AG04449 (cell line): ENCODE results near the gene ZNF142.

Experiments
- CTCF ChIA-PET: fragments of 350-600 bp; formaldehyde crosslinking; extraction: SDS; loops from one replicate; lab custom pipeline; 2021; ENCODE audit warnings: antibody characterized with exemption; lab: Yijun Ruan, JAX
- POLR2A ChIA-PET: fragments of 400-600, 350-600 bp; formaldehyde crosslinking; extraction: SDS; loops from one replicate; lab custom pipeline; 2020; ENCODE audit warnings: antibody characterized with exemption, inconsistent platforms; lab: Yijun Ruan, JAX
- DNase-seq: peaks from one replicate; pipeline ENCODE4 v3.0.0-alpha.2; 2010; ENCODE audit warnings: low read depth, low spot score
- H3K4me3 ChIP-seq: 2 replicates; pipeline ENCODE4 v1.5.1; 2011; ENCODE audit warnings: low read depth, mild to moderate bottlenecking, control low read depth, low read length
- TF ChIP-seq, protein P1 (sequence below): IDR thresholded peaks from one replicate; pipeline ENCODE4 v1.5.1; 2011; ENCODE audit warnings: mild to moderate bottlenecking, moderate library complexity, low read length, control low read depth, inconsistent platforms; ENCODE audit not compliant: insufficient read depth; ENCODE audit errors: missing control alignments

ZNF142 gene

DNA sequence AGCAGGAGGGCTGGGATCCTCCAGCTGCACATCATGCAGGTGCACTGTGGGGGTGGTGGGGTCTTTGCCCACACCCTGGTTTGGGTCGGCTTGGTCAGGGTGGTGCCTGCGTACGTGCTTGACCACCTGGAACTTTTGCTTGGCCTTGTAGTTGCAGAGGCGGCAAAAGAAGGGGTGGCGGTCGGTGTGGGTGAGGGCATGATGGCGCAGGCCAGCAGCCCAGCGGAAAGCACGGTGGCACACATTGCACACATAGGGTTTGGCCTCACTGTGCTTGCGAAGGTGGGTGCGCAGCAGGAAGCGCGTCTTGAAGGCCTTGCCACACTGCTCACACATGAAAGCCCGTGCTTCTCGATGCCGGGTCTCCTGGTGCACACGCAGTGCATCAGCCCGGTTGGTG, 21.1 kb downstream of the ZNF142 start:
- POLR2A ChIA-PET, result no interaction called here
- TF ChIP-seq, protein P1, sequence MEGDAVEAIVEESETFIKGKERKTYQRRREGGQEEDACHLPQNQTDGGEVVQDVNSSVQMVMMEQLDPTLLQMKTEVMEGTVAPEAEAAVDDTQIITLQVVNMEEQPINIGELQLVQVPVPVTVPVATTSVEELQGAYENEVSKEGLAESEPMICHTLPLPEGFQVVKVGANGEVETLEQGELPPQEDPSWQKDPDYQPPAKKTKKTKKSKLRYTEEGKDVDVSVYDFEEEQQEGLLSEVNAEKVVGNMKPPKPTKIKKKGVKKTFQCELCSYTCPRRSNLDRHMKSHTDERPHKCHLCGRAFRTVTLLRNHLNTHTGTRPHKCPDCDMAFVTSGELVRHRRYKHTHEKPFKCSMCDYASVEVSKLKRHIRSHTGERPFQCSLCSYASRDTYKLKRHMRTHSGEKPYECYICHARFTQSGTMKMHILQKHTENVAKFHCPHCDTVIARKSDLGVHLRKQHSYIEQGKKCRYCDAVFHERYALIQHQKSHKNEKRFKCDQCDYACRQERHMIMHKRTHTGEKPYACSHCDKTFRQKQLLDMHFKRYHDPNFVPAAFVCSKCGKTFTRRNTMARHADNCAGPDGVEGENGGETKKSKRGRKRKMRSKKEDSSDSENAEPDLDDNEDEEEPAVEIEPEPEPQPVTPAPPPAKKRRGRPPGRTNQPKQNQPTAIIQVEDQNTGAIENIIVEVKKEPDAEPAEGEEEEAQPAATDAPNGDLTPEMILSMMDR, result no peak
- CTCF ChIA-PET, result no interaction called here

GRCh38 chr2:218635719-218636118, 23.7 kb downstream of the ZNF142 start:
- DNase-seq, result no peak
- TF ChIP-seq, protein P1, result no peak
- ChIA-PET POLR2A (no interaction called here), CTCF (interaction anchor here (0.6 to 2.3 kb wide), 4 partner anchors 13 to 169 kb away, joined by 3 to 7 read pairs (median 3); no protein-coding TSS in a partner anchor)
- H3K4me3 ChIP-seq, result no peak overlapping the region

More for the DNA sequence above, 21.1 kb downstream of the ZNF142 start:
- DNase-seq, result no peak
- H3K4me3 ChIP-seq, result no peak overlapping the region

- CTCF ChIA-PET, result interaction anchor here (1.0 to 2.4 kb wide), 3 partner anchors 9 to 24 kb away, joined by 4 to 15 read pairs (median 4); partner anchors contain the start of gene PLCD4
Measured at GRCh38 chr2:218631837-218632236, 27.6 kb downstream of the ZNF142 start.

DNA sequence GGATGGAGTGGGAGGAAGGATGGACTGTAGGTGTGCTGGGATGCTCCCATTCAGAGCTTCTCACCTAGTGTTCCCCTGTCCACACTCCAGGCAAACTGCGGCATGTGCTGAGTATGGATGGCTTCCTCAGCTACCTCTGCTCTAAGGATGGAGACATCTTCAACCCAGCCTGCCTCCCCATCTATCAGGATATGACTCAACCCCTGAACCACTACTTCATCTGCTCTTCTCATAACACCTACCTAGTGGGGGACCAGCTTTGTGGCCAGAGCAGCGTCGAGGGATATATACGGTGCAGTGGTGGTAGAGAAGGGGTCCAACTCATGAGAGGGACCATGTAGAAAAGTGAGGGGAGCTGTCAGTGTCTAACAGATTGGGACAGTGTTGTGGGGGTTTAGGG, 31.5 kb downstream of the ZNF142 start:
- TF ChIP-seq, protein P1, result no peak
- no peak for DNase-seq
- ChIA-PET CTCF (interaction anchor here (1.7 kb wide), 1 partner anchor 21 kb away, joined by 8 read pairs; no protein-coding TSS in a partner anchor), POLR2A (interaction anchor here (1.1 kb wide), 1 partner anchor 44 kb away, joined by 3 read pairs; the partner anchor contains the start of genes RNF25 and STK36)
- no peak overlapping the region for H3K4me3 ChIP-seq

More at GRCh38 chr2:218631837-218632236, 27.6 kb downstream of the ZNF142 start:
- no peak for DNase-seq
- H3K4me3 ChIP-seq, result no peak overlapping the region
- POLR2A ChIA-PET, result no interaction called here
- TF ChIP-seq, protein P1, result no peak

DNA sequence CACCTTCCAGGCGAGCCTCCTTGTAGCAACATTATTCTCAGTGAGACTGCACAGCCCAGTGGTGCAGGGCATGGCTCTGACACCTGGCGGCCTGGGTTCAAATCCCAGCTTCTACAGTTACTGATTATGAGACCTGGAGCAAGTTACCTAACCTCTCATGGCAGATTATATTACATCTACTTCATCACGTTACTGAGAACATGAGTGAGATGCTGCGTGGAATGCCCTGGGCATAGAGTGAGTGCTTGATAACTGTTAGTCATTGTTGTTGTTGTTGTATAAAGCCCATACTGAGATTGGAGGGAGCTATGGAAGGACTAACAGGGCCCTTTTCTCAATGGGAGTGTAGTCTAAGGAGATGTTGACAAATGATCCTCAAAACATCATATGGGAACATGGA, 33.1 kb downstream of the ZNF142 start:
- POLR2A ChIA-PET, result no interaction called here

GRCh38 chr2:218623366-218623705, 36.1 kb downstream of the ZNF142 start:
- POLR2A ChIA-PET, result no interaction called here
- TF ChIP-seq, protein P1, result no peak
- H3K4me3 ChIP-seq, result no peak overlapping the region
- no peak for DNase-seq
- CTCF ChIA-PET, result interaction anchor here (1.6 kb wide), 1 partner anchor 25 kb away, joined by 5 read pairs; no protein-coding TSS in a partner anchor

More for the DNA sequence above, 33.1 kb downstream of the ZNF142 start:
- H3K4me3 ChIP-seq, result no peak overlapping the region
- no peak for DNase-seq
- TF ChIP-seq, protein P1, result no peak
- CTCF ChIA-PET, result interaction anchor here (0.9 kb wide), 1 partner anchor 22 kb away, joined by 3 read pairs; no protein-coding TSS in a partner anchor
